Urothelium cell line (cell line): ENCODE results near the gene DARS1.

Source experiments
- DNase-seq: peaks from one replicate; pipeline ENCODE4 v3.0.0; 2011; ENCODE audit warnings: low spot score, mixed read lengths
- FAIRE-seq: peaks from 2 replicates; lab custom pipeline; 2011; peaks lifted over from hg19 to GRCh38; lab: Jason Lieb, UNC

The DARS1 gene

DNA sequence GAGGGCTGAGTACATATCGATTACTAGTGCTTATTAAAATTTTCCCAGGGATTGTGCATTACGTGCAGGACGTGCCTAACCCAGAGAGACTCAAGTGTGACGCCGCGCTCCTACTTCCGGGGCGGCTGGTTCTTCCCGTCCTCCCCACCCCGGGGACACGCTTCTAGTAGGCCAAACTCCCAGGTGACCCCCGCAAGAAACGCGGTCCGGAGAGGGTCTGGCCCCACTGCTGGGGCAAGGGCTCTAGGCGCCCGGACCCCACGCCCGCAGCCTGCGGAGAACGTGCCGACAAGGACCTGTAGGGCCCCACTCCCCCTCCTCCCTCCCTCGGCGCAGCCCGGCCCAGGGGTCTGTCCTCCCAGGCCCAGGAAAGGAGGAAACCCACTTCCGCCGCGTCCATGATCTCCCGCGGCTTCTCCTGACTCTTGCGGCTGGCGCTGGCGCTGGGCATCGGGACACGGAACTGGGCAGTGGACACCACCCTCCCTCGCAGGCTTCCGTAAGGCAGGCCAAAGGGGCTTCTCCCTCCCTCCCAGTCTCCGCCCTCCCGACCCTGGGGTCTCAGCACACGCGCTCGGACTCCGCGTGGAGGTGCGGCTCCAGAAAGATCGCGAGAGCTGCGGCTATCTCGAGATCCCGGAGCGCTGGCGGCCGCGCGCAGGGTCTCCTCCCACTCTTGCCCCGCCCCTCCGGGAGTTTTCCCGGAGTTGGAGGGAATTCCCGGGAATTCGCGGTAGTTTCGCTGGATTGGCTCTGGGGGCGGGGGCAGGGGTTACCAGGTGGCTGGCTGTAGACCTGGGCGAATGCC lies at the start of gene DARS1:
Gene DARS1, minus strand, starts transcription at position 609 of the 808 bp plus-strand sequence. Its CDS starts 158 bp downstream, at position 451.
- FAIRE-seq (no peak), DNase-seq (peak; percentile 96)

DNA sequence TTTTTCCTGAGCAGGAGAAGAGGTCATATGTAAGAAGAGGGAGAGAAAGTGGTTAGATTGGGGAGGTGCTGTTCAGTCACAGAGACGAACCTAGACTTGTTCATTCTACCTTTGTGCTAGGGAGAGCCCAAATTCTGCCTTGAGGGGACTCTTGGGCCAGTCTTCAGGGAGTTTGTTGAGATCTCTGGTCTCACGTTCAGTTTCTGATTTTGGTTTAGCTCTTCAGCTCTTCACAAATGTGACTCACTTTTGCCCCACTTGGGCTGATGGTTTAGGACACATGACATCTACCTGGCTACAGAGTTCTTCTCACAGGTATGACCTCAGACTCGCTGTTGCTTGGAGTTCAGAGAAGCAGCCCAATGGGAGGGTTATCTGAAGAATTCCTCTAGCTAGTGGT lies 49.2 kb upstream of the DARS1 start:
- DNase-seq (no peak), FAIRE-seq (no peak)

GRCh38 chr2:136032817-136033535 lies 47.5 kb upstream of the DARS1 start:
- DNase-seq, result no peak
- no peak for FAIRE-seq

- FAIRE-seq (no peak), DNase-seq (no peak)
Observed at GRCh38 chr2:136032192-136032591, 46.8 kb upstream of the DARS1 start.

GRCh38 chr2:136031711-136032110 lies 46.3 kb upstream of the DARS1 start:
- FAIRE-seq, result no peak
- DNase-seq, result no peak

DNA sequence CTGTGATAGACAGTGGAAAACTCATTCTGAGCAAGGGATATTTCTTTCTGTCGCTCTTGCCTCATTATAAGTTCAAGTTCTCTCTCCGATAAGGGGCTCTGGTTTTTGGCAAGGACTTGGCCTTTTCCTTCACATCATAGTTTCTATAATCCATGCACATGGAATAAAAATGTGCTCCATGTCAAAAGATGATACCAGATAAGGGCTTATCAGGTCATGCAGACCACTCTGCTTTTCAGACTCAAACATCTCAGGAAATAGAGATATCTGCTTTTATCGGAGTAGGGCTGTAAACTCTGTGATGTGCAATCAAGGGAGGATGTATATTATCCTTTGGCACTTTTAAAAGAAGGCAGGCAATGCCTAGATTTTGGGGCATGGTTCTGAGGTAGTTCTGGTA lies 45.0 kb upstream of the DARS1 start:
- FAIRE-seq, result no peak
- DNase-seq, result no peak

DNA sequence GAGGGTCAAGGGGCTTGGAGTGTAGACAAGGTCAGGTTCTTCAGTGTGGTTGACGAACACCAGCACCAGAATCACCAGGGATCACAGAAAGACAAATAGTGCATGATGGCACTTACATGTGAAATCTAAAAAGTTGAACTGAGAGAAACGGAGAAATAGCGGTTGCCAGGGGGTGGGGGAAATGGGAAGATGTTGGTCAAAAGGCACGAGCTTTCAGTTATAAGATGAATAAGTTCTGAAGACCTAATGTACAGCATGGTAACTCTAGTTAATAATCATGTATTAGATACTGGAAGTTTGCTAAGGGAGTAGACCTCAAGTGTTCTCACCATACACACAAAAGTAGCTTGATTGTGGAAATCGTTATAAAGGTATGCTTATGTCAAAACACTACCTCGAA lies 43.7 kb upstream of the DARS1 start:
- DNase-seq, result no peak
- no peak for FAIRE-seq

GRCh38 chr2:136028001-136028400 lies 42.6 kb upstream of the DARS1 start:
- DNase-seq (no peak), FAIRE-seq (no peak)

- DNase-seq (no peak), FAIRE-seq (no peak)
Observed at GRCh38 chr2:136027112-136027511, 41.7 kb upstream of the DARS1 start.

- DNase-seq (no peak), FAIRE-seq (no peak)
Observed at GRCh38 chr2:136025057-136025973, 39.9 kb upstream of the DARS1 start.

GRCh38 chr2:136024616-136025015 lies 39.2 kb upstream of the DARS1 start:
- no peak for FAIRE-seq
- no peak for DNase-seq

DNA sequence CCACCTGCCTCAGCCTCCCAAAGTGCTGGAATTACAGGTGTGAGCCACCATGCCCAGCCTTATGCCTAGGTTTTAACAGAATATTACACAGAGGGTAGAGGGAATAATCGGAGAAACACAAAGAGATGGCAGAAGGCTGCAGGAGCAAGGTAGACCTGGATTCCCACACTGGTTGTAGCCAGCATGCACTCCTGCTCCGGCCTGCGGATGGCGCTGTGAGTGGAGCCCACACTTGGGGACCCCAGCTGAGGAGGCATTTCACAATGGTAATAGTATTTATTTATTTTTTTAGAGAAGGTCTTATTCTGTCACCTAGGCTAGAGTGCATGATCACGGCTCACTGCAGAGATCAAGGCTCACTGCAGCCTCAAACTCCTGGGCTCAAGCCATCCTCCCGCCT lies 38.8 kb upstream of the DARS1 start:
- DNase-seq (no peak), FAIRE-seq (no peak)

DNA sequence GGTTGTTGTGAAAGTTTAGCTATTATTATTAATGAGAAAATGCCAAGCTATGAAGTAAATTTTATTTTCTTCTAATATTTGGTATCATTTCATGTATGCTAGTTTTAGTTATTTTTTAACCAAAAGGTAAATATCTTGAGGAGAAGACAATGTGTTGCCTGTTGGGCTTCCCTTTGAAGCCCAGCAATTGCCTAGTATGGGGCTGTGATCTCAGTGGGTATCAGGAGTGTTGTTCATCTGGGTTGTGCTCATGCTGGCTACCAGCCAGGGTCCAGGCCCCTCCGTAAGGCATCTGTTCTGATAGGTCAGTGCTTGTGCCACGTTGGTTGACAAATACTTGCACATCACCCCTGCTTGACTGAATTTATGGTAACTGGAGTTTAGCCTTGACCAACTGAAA lies 38.0 kb upstream of the DARS1 start:
- no peak for DNase-seq
- no peak for FAIRE-seq

GRCh38 chr2:136022396-136023146 lies 37.1 kb upstream of the DARS1 start:
- FAIRE-seq, result no peak
- no peak for DNase-seq

- FAIRE-seq (no peak), DNase-seq (no peak)
Observed at GRCh38 chr2:136021976-136022375, 36.5 kb upstream of the DARS1 start.

GRCh38 chr2:136021406-136021805 lies 36.0 kb upstream of the DARS1 start:
- FAIRE-seq, result no peak
- no peak for DNase-seq

DNA sequence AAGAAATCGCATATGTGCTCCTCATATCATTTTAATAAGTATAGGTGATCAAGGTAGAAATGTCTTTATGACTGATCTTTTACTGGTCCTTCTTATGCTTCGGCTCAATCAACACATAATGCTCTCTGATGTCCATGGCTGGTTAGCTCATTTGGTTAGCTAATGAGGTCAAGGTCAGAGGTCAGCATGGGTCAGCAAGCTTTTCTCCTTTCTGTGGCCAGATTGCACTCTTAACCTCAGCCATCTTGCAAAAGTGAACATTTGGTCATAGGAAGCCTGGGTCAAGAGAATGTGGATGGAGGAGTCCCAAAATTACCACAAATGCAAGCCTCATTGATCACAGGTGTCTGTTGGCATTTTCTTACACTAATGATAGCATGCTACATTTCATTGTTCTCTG lies 35.4 kb upstream of the DARS1 start:
- FAIRE-seq (no peak), DNase-seq (no peak)

- DNase-seq (no peak), FAIRE-seq (no peak)
Observed at GRCh38 chr2:136019825-136020224, 34.4 kb upstream of the DARS1 start.

DNA sequence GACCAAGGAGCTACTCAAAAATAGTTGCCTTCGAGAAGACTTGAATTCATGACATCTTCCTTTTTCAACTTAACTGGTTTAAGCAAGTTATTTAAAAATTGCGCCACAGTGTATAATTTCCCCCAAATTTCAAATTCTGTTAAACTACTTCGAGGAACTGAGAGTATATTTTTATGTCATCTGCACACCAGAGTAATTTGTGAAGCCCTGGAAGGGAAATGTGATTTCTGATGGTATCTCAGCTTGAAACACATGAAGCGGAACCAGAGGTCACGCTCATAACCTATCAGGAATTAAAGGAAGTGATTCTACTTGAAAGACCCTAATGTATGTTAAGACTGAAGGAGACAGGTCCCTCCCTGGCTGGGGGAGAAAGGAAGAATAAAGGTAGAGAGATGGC lies 33.9 kb upstream of the DARS1 start:
- no peak for FAIRE-seq
- DNase-seq, result no peak

DNA sequence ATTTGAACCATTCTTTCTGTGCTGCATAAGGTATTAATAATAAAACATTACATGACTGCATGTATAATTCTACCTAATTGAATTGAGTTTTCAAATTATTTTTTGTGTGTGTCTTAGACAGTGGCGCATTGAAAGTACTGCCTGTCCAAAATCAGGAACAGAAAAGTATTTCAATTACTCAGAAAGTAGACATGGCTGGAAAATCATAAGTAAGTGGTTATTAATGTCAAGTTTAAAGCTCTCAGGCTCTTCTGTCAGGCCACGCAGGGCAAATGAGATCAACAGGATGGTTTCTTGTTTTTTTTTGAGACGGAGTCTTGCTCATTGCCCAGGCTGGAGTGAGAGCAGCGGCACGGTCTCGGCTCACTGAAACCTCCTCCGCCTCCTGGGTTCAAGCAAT lies 32.4 kb upstream of the DARS1 start:
- no peak for FAIRE-seq

GRCh38 chr2:136016836-136017235 lies 31.4 kb upstream of the DARS1 start:
- FAIRE-seq, result no peak
- DNase-seq, result no peak

More for the DNA sequence above, 32.4 kb upstream of the DARS1 start:
- DNase-seq, result no peak
